IMR-90 (cell line): ENCODE measurements around the gene GALNT3. TPM values are rescaled to one million over a fixed set of nuclear protein-coding genes. Genes with fewer than 3 reads are reported as not detected.

Experiments
- ATAC-seq: fragments of 200-7000 bp; cut with Tn5 transposase; 2 replicates; pipeline ENCODE4 v1.9.1; 2020; ENCODE audit warnings: low read depth, mild to moderate bottlenecking, moderate library complexity
- BruUV-seq: library from RNA; stranded (reverse); fragments of 400-500 nt; replicated peaks from 2 replicates; lab custom pipeline; 2021; lab: Mats Ljungman, UMichigan
- CTCF ChIA-PET: fragments of 300-600 bp; formaldehyde crosslinking; extraction: SDS; loops from one replicate; lab custom pipeline; 2021; ENCODE audit warnings: antibody characterized with exemption; lab: Yijun Ruan, JAX
- POLR2A ChIA-PET: fragments of 300-600 bp; sonication (Branson Sonifier 250); formaldehyde crosslinking; loops from one replicate; lab custom pipeline; 2022; ENCODE audit warnings: antibody characterized with exemption; ENCODE audit not compliant: unreplicated experiment; lab: Charles Lee
- DNase-seq: peaks from one replicate; pipeline ENCODE4 v3.0.0; 2013
- H2AFZ ChIP-seq: replicated peaks from 2 replicates; pipeline ENCODE3; 2013; ENCODE audit warnings: low read length, mild to moderate bottlenecking; ENCODE audit not compliant: poor library complexity
- H2AK5ac ChIP-seq: 2 replicates; pipeline ENCODE4 v1.6.1; 2013; ENCODE audit warnings: low read depth, low read length, inconsistent platforms
- H2AK9ac ChIP-seq: replicated peaks from 2 replicates; pipeline ENCODE3; 2013; ENCODE audit warnings: mild to moderate bottlenecking, low read depth, low read length, moderate library complexity; ENCODE audit not compliant: poor library complexity
- H2BK120ac ChIP-seq: 2 replicates; pipeline ENCODE4 v1.6.1; 2013; ENCODE audit warnings: low read depth, low read length, inconsistent platforms
- H2BK15ac ChIP-seq: 3 replicates; pipeline ENCODE4 v1.6.1; 2013; ENCODE audit warnings: low read depth, low read length, inconsistent platforms
- H2BK20ac ChIP-seq: 2 replicates; pipeline ENCODE4 v1.6.1; 2013; ENCODE audit warnings: low read depth, mild to moderate bottlenecking, inconsistent platforms, low read length, moderate library complexity
- H2BK5ac ChIP-seq: 2 replicates; pipeline ENCODE4 v1.6.1; 2013; ENCODE audit warnings: mild to moderate bottlenecking, low read depth, low read length, inconsistent platforms; ENCODE audit not compliant: poor library complexity, severe bottlenecking
- H3K14ac ChIP-seq: replicated peaks from 2 replicates; pipeline ENCODE4 v1.6.1; 2013; ENCODE audit warnings: low read depth, low read length, inconsistent platforms
- H3K18ac ChIP-seq: 2 replicates; pipeline ENCODE4 v1.6.1; 2013; ENCODE audit warnings: low read depth, low read length, control low read depth
- H3K23ac ChIP-seq: 2 replicates; pipeline ENCODE4 v1.6.1; 2013; ENCODE audit warnings: low read depth, low read length, inconsistent platforms
- H3K27ac ChIP-seq: 2 replicates; pipeline ENCODE4 v1.5.1; 2013; ENCODE audit warnings: mild to moderate bottlenecking, control low read depth, low read length; ENCODE audit not compliant: insufficient read depth
- H3K27me3 ChIP-seq: 2 replicates; pipeline ENCODE4 v1.6.1; 2013; ENCODE audit warnings: low read length; ENCODE audit not compliant: control insufficient read depth, insufficient read depth
- H3K36me3 ChIP-seq: 2 replicates; pipeline ENCODE4 v1.6.1; 2013; ENCODE audit warnings: low read length, mixed read lengths; ENCODE audit not compliant: control insufficient read depth, insufficient read depth
- H3K4ac ChIP-seq: 2 replicates; pipeline ENCODE4 v1.6.1; 2013; ENCODE audit warnings: low read depth, low read length, inconsistent platforms
- H3K4me1 ChIP-seq: 2 replicates; pipeline ENCODE4 v1.6.1; 2013; ENCODE audit warnings: low read length, mixed read lengths; ENCODE audit not compliant: control insufficient read depth, insufficient read depth
- H3K4me2 ChIP-seq: 2 replicates; pipeline ENCODE4 v1.6.1; 2013; ENCODE audit warnings: low read depth, mild to moderate bottlenecking, control low read depth, low read length, moderate library complexity
- H3K4me3 ChIP-seq: 2 replicates; pipeline ENCODE4 v1.5.1; 2013; ENCODE audit warnings: low read depth, mild to moderate bottlenecking, control low read depth, low read length, moderate library complexity; ENCODE audit not compliant: insufficient read depth
- H3K56ac ChIP-seq: 2 replicates; pipeline ENCODE4 v1.6.1; 2013; ENCODE audit warnings: low read length, inconsistent platforms; ENCODE audit not compliant: insufficient read depth; ENCODE audit errors: extremely low read depth
- H3K79me1 ChIP-seq, 2 experiments: 2 replicates each; pipeline ENCODE4 v1.6.1; 2013; ENCODE audit warnings: low read length in 2 of 2, inconsistent platforms in 1 of 2, low read depth in 1 of 2
- H3K9ac ChIP-seq: 2 replicates; pipeline ENCODE4 v1.6.1; 2013; ENCODE audit warnings: low read depth, low read length, control low read depth
- H3K9me1 ChIP-seq: 2 replicates; pipeline ENCODE4 v1.6.1; 2013; ENCODE audit warnings: low read length, inconsistent platforms; ENCODE audit not compliant: insufficient read depth
- H3K9me3 ChIP-seq: 2 replicates; pipeline ENCODE4 v1.6.1; 2013; ENCODE audit warnings: low read length; ENCODE audit not compliant: control insufficient read depth, insufficient read depth
- H4K20me1 ChIP-seq: 2 replicates; pipeline ENCODE4 v1.6.1; 2013; ENCODE audit warnings: low read length, inconsistent platforms; ENCODE audit not compliant: insufficient read depth
- H4K5ac ChIP-seq: 2 replicates; pipeline ENCODE4 v1.6.1; 2013; ENCODE audit warnings: mild to moderate bottlenecking, low read depth, low read length, control low read depth
- H4K8ac ChIP-seq, 2 experiments: 2 replicates each; pipeline ENCODE4 v1.6.1; 2013; ENCODE audit warnings: low read depth in 2 of 2, low read length in 2 of 2, control low read depth in 1 of 2, inconsistent platforms in 1 of 2
- H4K91ac ChIP-seq: 2 replicates; pipeline ENCODE4 v1.6.1; 2013; ENCODE audit warnings: low read depth, low read length, inconsistent platforms; ENCODE audit not compliant: insufficient read depth
- MAFK ChIP-seq: IDR thresholded peaks from 2 replicates; pipeline ENCODE4 v1.6.1; 2012; ENCODE audit warnings: low read depth, low read length, improper control_type of control experiment
- NFE2L2 ChIP-seq: fragments of 150-350 bp; IDR thresholded peaks from 2 replicates; pipeline ENCODE4 v1.6.1; 2016; ENCODE audit warnings: low read depth, mild to moderate bottlenecking, low read length
- RAD21 ChIP-seq: IDR thresholded peaks from 2 replicates; pipeline ENCODE4 v1.6.1; 2012; ENCODE audit warnings: low read length, improper control_type of control experiment
- WGBS, 2 experiments: methylation state at CpG; one replicate each; pipeline versions ENCODE4 v1.1.5 to v1.1.7; 2013; ENCODE audit warnings: missing lambda C conversion rate in 2 of 2; ENCODE audit not compliant: insufficient read length in 1 of 2; ENCODE audit errors: extremely low coverage in 2 of 2; 5-methylcytosine and 5-hydroxymethylcytosine counted together
- dilution Hi-C: fragments of 300-500 bp; cut with HindIII; formaldehyde crosslinking; loops from one replicate; pipeline ENCODE4 v1.14.3; 2018; ENCODE audit warnings: low sequenced_read_pairs; ENCODE audit not compliant: unreplicated experiment
- in situ Hi-C: fragments of 300-500 bp; cut with MboI; formaldehyde crosslinking; loops from 3 replicates; pipeline ENCODE4 v1.14.3; 2019; ENCODE audit warnings: low sequenced_read_pairs, inconsistent platforms, mixed read lengths
- intact Hi-C: fragments of 100-400 bp; cut with micrococcal nuclease; formaldehyde crosslinking; loops from 2 replicates; pipeline ENCODE4 v1.10.0; 2022
- polyA plus RNA-seq, 3 experiments: library from polyadenylated mRNA; depleted of rRNA; stranded (reverse); fragments of >200 nt; gene quantifications; 2 replicates each; pipeline ENCODE4 v1.2.3, GENCODE V29; 2012; ENCODE audit warnings: low replicate concordance in 1 of 3
- total RNA-seq: library from RNA; depleted of rRNA; stranded (reverse); fragments of >200 nt; gene quantifications from 2 replicates; pipeline ENCODE4 v1.2.3, GENCODE V29; 2012

GALNT3 gene
- total and polyA plus RNA-seq, 2 of the 4 experiments (the other 2 are of a cell fraction), result 1.1 to 2.0 TPM

- H3K27me3 ChIP-seq, result no peaks in the 10 kb centered on the region
- no peak overlapping the region for H3K4me3 ChIP-seq
- no peaks in the 10 kb centered on the region for H3K9me1 ChIP-seq
- H2BK20ac ChIP-seq, result no peak overlapping the region
- no peak overlapping the region for H3K4ac ChIP-seq
- H2BK15ac ChIP-seq, result no peak overlapping the region
- no peaks in the 10 kb centered on the region for H3K79me1 ChIP-seq
- intact Hi-C loops (no loop called here), dilution Hi-C loops (no loop called here), in situ Hi-C loops (no loop called here)
- H3K9me3 ChIP-seq, result no peaks in the 10 kb centered on the region
- ATAC-seq (no peak), DNase-seq (no peak)
- no peak overlapping the region for H2BK120ac ChIP-seq
- TF ChIP-seq MAFK (no peak), RAD21 (no peak), NFE2L2 (no peak)
- BruUV-seq, result no TSS peak
- H4K20me1 ChIP-seq, result no peaks in the 10 kb centered on the region
- H3K27ac ChIP-seq, result no peak overlapping the region
- H3K23ac ChIP-seq, result no peak overlapping the region
- H3K18ac ChIP-seq, result no peak overlapping the region
- H4K5ac ChIP-seq, result no peak overlapping the region
- no peak overlapping the region for H3K4me2 ChIP-seq
- H3K9ac ChIP-seq, result no peak overlapping the region
- no peak overlapping the region for H2BK5ac ChIP-seq
- H2AFZ ChIP-seq, result no peak overlapping the region
- no peak overlapping the region for H2AK5ac ChIP-seq
- H2AK9ac ChIP-seq, result no peak overlapping the region
- CTCF ChIA-PET, result no interaction called here
- H3K14ac ChIP-seq, result no peak overlapping the region
- H4K8ac ChIP-seq, result no peak overlapping the region
- no peaks in the 10 kb centered on the region for H3K4me1 ChIP-seq
- no peak overlapping the region for H3K56ac ChIP-seq
- H3K36me3 ChIP-seq, result no peaks in the 10 kb centered on the region
- POLR2A ChIA-PET, result no interaction called here
- no CpG with 5 or more reads among the region's 3 CpGs for WGBS, 2 experiments
- H4K91ac ChIP-seq, result no peak overlapping the region
These were observed 10.7 kb upstream of the GALNT3 start for GRCh38 chr2:165804719-165805118.
